ENCODE data around the gene HIP1. TPM values are rescaled to one million over a fixed set of nuclear protein-coding genes. Genes with fewer than 3 reads are reported as not detected.

The HIP1 gene
- total RNA-seq, 2 donors from 2014 or later, result 9.8 to 40.8 TPM

DNA sequence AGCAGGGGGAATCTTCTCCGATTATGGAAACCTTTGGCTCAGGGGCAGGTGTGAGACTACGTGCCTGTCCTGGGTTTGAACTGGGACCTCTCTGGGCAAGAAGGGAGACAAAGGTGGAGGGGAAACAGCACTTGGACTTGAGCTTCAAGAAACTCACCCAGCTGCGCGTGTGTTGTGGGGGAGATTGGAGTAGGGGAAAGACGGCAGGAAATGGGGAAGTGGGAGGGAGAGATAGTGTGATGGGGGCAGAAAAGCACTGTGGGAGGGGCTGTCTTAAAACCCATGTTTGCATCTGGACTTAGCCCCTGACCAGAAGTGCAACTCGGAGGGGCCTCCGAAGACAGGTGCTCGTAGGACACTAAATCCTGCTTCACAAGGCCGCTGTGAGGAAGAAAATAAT is 107.0 kb downstream of the HIP1 start:
- H3K9me3 ChIP-seq, result no peaks in the 10 kb centered on the region
- H3K27me3 ChIP-seq (replicated peaks; ENCODE audit: insufficient read depth), result no peaks in the 10 kb centered on the region
- intact Hi-C loops (cut with DNase I), result no loop called here
- 84% methylated on average over 9 of the region's 9 CpGs for WGBS
- no peaks in the 10 kb centered on the region for H3K36me3 ChIP-seq
- no peak overlapping the region for H3K27ac ChIP-seq
- H3K4me3 ChIP-seq, result no peak overlapping the region
- no peak for TF ChIP-seq POLR2AphosphoS5 (IDR thresholded peaks at IDR 0.05)
- no peak for TF ChIP-seq CTCF (IDR thresholded peaks at IDR 0.05)
- no peak for TF ChIP-seq POLR2A (IDR thresholded peaks at IDR 0.05)
- no peaks in the 10 kb centered on the region for H3K4me1 ChIP-seq (replicated peaks)
- no peak for DNase-seq (ENCODE audit: low spot score)

GRCh38 chr7:75630549-75630948 is 108.2 kb downstream of the HIP1 start:
- 86% methylated on average over 3 of the region's 3 CpGs for WGBS

DNA sequence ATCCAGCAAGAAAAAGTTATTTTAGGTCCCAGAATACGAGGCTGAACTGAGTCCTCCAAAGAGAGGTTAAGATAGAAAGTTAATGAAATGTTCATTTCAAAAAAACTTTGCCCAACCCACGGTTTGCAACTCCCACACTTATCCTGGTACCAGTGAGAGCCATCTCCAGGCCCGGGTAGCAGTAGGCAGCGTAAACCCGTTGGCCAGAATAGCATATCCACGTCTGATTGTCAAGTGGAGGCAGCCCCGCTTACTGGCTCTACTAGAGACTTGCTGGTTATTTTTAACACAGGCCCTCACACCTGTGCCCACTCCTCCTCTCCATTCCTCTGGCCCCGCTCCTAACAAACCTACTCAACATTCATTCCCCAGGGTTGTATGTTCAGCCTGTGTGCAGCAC is 109.7 kb downstream of the HIP1 start:
- Histone ChIP-seq H3K4me3 (no peak overlapping the region), H3K9me3 (no peaks in the 10 kb centered on the region), H3K27ac (no peak overlapping the region), H3K4me1 (replicated peaks) (no peaks in the 10 kb centered on the region), H3K27me3 (replicated peaks; ENCODE audit: insufficient read depth) (no peaks in the 10 kb centered on the region), H3K36me3 (no peaks in the 10 kb centered on the region)
- no peak for TF ChIP-seq CTCF (IDR thresholded peaks at IDR 0.05)
- TF ChIP-seq POLR2AphosphoS5 (IDR thresholded peaks at IDR 0.05), result no peak
- WGBS, result 96% methylated on average over 8 of the region's 8 CpGs
- intact Hi-C loops (cut with DNase I), result no loop called here
- DNase-seq (ENCODE audit: low spot score), result no peak

More at GRCh38 chr7:75630549-75630948, 108.2 kb downstream of the HIP1 start:
- no peak overlapping the region for H3K27ac ChIP-seq
- H3K9me3 ChIP-seq, result no peaks in the 10 kb centered on the region
- TF ChIP-seq POLR2A (IDR thresholded peaks at IDR 0.05) (no peak), CTCF (IDR thresholded peaks at IDR 0.05) (no peak)
- no peak overlapping the region for H3K4me3 ChIP-seq
- DNase-seq (ENCODE audit: low spot score), result no peak
- H3K27me3 ChIP-seq (replicated peaks; ENCODE audit: insufficient read depth), result no peaks in the 10 kb centered on the region
- no peaks in the 10 kb centered on the region for H3K36me3 ChIP-seq
- H3K4me1 ChIP-seq (replicated peaks), result no peaks in the 10 kb centered on the region
- intact Hi-C loops (cut with DNase I), result no loop called here

DNA sequence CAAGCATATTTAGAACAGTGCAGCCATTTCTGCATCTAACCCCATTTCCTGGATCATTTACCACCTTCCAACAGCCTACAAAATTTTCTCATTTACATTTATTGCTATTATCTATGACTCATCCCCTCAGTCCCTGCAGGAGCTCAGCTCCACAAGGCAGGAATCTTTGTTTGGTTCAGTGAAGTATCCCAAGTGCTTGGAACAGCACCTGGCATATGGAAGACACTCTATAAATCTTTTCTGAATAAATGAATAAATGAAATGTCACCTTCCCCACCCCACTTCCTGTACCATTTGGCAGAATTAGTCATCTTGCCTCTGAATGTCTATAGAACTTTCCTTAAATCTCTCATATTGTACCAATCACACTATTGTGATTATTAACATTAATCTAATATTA is 110.7 kb downstream of the HIP1 start:
- no peak for TF ChIP-seq POLR2A (IDR thresholded peaks at IDR 0.05)
- TF ChIP-seq CTCF (IDR thresholded peaks at IDR 0.05), result no peak
- TF ChIP-seq POLR2AphosphoS5 (IDR thresholded peaks at IDR 0.05), result no peak
- Histone ChIP-seq H3K4me1 (replicated peaks) (no peaks in the 10 kb centered on the region), H3K9me3 (no peaks in the 10 kb centered on the region), H3K4me3 (no peak overlapping the region), H3K27ac (no peak overlapping the region), H3K27me3 (replicated peaks; ENCODE audit: insufficient read depth) (no peaks in the 10 kb centered on the region), H3K36me3 (no peaks in the 10 kb centered on the region)
- DNase-seq (ENCODE audit: low spot score), result no peak
- intact Hi-C loops (cut with DNase I), result no loop called here

DNA sequence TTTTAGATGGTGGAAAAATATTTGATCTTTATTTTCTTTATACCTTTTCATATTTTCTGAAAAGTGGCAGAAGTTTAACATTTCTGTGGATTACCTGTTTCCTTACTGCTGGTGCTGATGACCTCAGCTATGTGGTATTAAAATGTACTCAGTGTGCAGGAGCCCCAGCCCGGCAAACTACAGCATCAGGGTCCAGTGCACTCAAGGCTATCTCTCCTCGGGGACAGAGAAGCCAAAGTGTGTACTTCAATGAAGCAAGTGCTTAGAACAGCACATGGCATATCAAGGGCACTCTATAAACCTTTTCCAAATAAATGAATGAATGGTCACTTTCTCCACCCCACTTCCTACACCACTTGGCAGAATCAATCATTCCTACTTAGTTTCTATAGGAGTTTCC is 111.8 kb downstream of the HIP1 start:
- no peak overlapping the region for H3K4me3 ChIP-seq
- no peak for TF ChIP-seq CTCF (IDR thresholded peaks at IDR 0.05)
- no peak for TF ChIP-seq POLR2AphosphoS5 (IDR thresholded peaks at IDR 0.05)
- TF ChIP-seq POLR2A (IDR thresholded peaks at IDR 0.05), result no peak
- H3K27me3 ChIP-seq (replicated peaks; ENCODE audit: insufficient read depth), result no peaks in the 10 kb centered on the region
- intact Hi-C loops (cut with DNase I), result no loop called here
- no peaks in the 10 kb centered on the region for H3K9me3 ChIP-seq
- H3K36me3 ChIP-seq, result no peaks in the 10 kb centered on the region
- no peak for DNase-seq (ENCODE audit: low spot score)
- H3K4me1 ChIP-seq (replicated peaks), result no peaks in the 10 kb centered on the region
- no peak overlapping the region for H3K27ac ChIP-seq
- 98% methylated on average over 2 of the region's 2 CpGs for WGBS

Data from prostate gland (tissue), 2 donors.